SU-DHL-6 (cell line): ENCODE results near the gene EVI5L.

ENCODE experiments used
- EZH2phosphoT487 ChIP-seq: fragments of 200-600 bp; sonication (generic), shearing (Covaris generic); conservative IDR thresholded peaks from 2 replicates; pipeline ENCODE4 v1.6.1; 2018; ENCODE audit warnings: mild to moderate bottlenecking, antibody characterized with exemption, low read length, moderate library complexity, mixed read lengths
- TF ChIP-seq, protein P1 (sequence below): fragments of 200-600 bp; sonication (generic); IDR thresholded peaks from one replicate; pipeline ENCODE4 v1.5.1; 2017; ENCODE audit warnings: antibody characterized with exemption, mild to moderate bottlenecking, low read length, moderate library complexity; ENCODE audit not compliant: insufficient read depth, poor library complexity, severe bottlenecking

DNA sequence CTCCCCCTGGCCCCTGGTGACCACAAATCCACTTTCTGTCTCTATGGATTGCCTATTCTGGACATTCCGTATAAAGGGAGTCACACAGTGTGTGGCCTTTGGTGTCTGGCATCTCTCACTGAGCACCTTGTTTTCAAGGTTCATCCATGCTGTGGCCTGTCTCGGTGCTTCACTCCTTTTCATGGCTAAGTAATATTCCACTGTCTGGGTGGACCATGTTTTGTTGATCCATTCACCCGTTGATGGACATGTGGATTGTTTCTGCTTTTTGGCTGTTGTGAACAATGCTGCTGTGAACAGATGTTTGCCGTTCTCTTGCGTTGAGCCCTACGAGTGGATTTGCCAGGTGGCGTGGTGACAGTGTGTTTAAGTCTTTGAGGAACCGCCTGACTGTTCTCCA is 10.6 kb downstream of the EVI5L start:
- TF ChIP-seq, protein P1, sequence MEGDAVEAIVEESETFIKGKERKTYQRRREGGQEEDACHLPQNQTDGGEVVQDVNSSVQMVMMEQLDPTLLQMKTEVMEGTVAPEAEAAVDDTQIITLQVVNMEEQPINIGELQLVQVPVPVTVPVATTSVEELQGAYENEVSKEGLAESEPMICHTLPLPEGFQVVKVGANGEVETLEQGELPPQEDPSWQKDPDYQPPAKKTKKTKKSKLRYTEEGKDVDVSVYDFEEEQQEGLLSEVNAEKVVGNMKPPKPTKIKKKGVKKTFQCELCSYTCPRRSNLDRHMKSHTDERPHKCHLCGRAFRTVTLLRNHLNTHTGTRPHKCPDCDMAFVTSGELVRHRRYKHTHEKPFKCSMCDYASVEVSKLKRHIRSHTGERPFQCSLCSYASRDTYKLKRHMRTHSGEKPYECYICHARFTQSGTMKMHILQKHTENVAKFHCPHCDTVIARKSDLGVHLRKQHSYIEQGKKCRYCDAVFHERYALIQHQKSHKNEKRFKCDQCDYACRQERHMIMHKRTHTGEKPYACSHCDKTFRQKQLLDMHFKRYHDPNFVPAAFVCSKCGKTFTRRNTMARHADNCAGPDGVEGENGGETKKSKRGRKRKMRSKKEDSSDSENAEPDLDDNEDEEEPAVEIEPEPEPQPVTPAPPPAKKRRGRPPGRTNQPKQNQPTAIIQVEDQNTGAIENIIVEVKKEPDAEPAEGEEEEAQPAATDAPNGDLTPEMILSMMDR, result no peak
- TF ChIP-seq EZH2phosphoT487, result no peak
